GM12878 (cell line): ENCODE measurements around the gene COL11A2. TPM values are rescaled to one million over a fixed set of nuclear protein-coding genes. Genes with fewer than 3 reads are reported as not detected.

Source experiments
- CHD2 ChIP-seq: IDR thresholded peaks from 2 replicates; pipeline ENCODE4 v1.6.1; 2011; ENCODE audit warnings: low read depth, low read length, improper control_type of control experiment, borderline replicate concordance
- CREM ChIP-seq: IDR thresholded peaks from 2 replicates; pipeline ENCODE4 v1.6.1; 2014; ENCODE audit warnings: antibody characterized with exemption, low read depth
- GATAD2B ChIP-seq: fragments of 450-650 bp; conservative IDR thresholded peaks from 2 replicates; pipeline ENCODE4 v1.6.1; 2017; ENCODE audit warnings: low read depth, mild to moderate bottlenecking, moderate library complexity
- KLF5 ChIP-seq: fragments of 450-650 bp; IDR thresholded peaks from 2 replicates; pipeline ENCODE4 v1.6.1; 2014; ENCODE audit warnings: mild to moderate bottlenecking; ENCODE audit not compliant: partially characterized antibody
- PAX5 ChIP-seq: IDR thresholded peaks from 2 replicates; pipeline ENCODE4 v1.6.1; 2011; ENCODE audit warnings: low read depth, low read length, borderline replicate concordance
- PAX8 ChIP-seq: fragments of 450-650 bp; IDR thresholded peaks from 2 replicates; pipeline ENCODE4 v1.6.1; 2017; ENCODE audit warnings: mild to moderate bottlenecking, moderate library complexity
- PML ChIP-seq: IDR thresholded peaks from 2 replicates; pipeline ENCODE4 v1.6.1; 2012; ENCODE audit warnings: low read length, inconsistent platforms
- POLR2AphosphoS5 ChIP-seq: IDR thresholded peaks from 2 replicates; pipeline ENCODE4 v1.6.1; 2011; ENCODE audit warnings: mild to moderate bottlenecking, low read length, inconsistent platforms
- RUNX3 ChIP-seq: IDR thresholded peaks from 2 replicates; pipeline ENCODE4 v1.6.1; 2012; ENCODE audit warnings: low read length, inconsistent platforms
- SPI1 ChIP-seq: IDR thresholded peaks from 2 replicates; pipeline ENCODE4 v1.6.1; 2011; ENCODE audit warnings: low read depth, mild to moderate bottlenecking, low read length, moderate library complexity, borderline replicate concordance; ENCODE audit not compliant: insufficient read depth
- STAT3 ChIP-seq: IDR thresholded peaks from 2 replicates; pipeline ENCODE4 v1.6.1; 2011; ENCODE audit warnings: low read depth, low read length, improper control_type of control experiment
- TCF3 ChIP-seq: IDR thresholded peaks from 2 replicates; pipeline ENCODE4 v1.6.1; 2012; ENCODE audit warnings: low read depth, mild to moderate bottlenecking, low read length, borderline replicate concordance; ENCODE audit not compliant: insufficient read depth
- USF1 ChIP-seq: IDR thresholded peaks from 2 replicates; pipeline ENCODE4 v1.6.1; 2011; ENCODE audit warnings: borderline replicate concordance, low read depth, mild to moderate bottlenecking, moderate library complexity, mixed read lengths, low read length; ENCODE audit not compliant: insufficient read depth; ENCODE audit errors: extremely low read length
- YBX1 ChIP-seq: fragments of 450-650 bp; IDR thresholded peaks from 2 replicates; pipeline ENCODE4 v1.6.1; 2016; ENCODE audit warnings: antibody characterized with exemption
- ZBTB11 ChIP-seq: fragments of 450-650 bp; formaldehyde crosslinking; IDR thresholded peaks from 2 replicates; pipeline ENCODE4 v1.5.0; 2022; ENCODE audit warnings: mild to moderate bottlenecking, missing genetic modification characterization
- polyA plus RNA-seq, 11 experiments: library from polyadenylated mRNA; depleted of rRNA in 4 of 11; unstranded in 6 of 11; stranded (reverse) in 5 of 11; fragments of >200 nt; fragmentation: Nextera tagmentation in 4 of 11; fragmentation: Illumina TruSeq in 1 of 11; extraction: Ambion mirVana in 4 of 11; extraction: Trizol in 1 of 11; gene quantifications; 1 replicate in 1 of 11; 2 replicates in 10 of 11; pipeline versions ENCODE4 v1.2.1 to v1.2.3, GENCODE V29; 2011 to 2016; ENCODE audit warnings: inconsistent platforms in 2 of 11, missing spikeins in 2 of 11, low read depth in 1 of 11
- total RNA-seq, 4 experiments: library from RNA; depleted of rRNA in 3 of 4; stranded (reverse); fragments of >200 nt in 3 of 4; fragmentation: Illumina TruSeq in 1 of 4; extraction: Trizol in 1 of 4; gene quantifications; 2 replicates each; pipeline versions ENCODE4 v1.2.1 to v1.2.3, GENCODE V29; 2013 to 2021
- TF ChIP-seq, protein P1 (sequence below): fragments of 450-650 bp; IDR thresholded peaks from 2 replicates; pipeline ENCODE4 v1.6.1; 2016; ENCODE audit warnings: mild to moderate bottlenecking
- TF ChIP-seq, protein P2 (sequence below): fragments of 450-650 bp; conservative IDR thresholded peaks from 2 replicates; pipeline ENCODE4 v1.6.1; 2017; ENCODE audit warnings: mild to moderate bottlenecking, moderate library complexity
- TF ChIP-seq, protein P3 (sequence below): fragments of 150-350 bp; IDR thresholded peaks from 2 replicates; pipeline ENCODE4 v1.6.1; 2014; ENCODE audit warnings: mild to moderate bottlenecking, low read depth, low read length

The COL11A2 gene
- total and polyA plus RNA-seq, 10 of the 15 experiments (the other 5 are each of a cell fraction or from before 2014, with no cell fraction given): 0.03 to 0.83 (median 0.22) TPM; not detected in 1

DNA sequence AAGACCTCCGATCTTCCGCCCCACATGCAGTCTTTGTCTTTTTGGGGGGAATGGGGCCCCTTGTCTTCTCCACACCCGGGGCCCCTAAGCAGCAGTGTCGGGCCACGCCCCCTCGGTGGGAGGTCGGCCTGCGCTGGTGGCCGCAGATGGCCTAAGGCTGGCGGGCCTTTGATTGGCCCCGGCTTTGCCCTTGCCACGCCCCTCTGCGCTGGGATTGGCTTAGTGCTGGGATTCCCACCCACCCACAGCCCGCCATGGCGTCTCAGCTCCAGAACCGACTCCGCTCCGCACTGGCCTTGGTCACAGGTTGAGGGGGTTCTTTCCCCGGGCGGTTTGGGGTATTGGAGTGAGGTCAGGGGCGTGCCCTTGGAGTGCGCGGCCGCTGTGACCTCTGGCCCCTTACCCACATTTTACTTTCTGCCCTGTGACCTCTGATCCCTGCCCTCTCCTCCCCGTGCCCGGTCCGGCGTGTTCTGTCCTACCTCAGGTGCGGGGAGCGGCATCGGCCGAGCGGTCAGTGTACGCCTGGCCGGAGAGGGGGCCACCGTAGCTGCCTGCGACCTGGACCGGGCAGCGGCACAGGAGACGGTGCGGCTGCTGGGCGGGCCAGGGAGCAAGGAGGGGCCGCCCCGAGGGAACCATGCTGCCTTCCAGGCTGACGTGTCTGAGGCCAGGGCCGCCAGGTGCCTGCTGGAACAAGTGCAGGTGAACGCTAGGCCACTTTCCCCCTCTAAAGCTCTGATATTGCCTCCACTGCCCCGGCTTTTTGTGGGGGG is 12.3 kb upstream of the COL11A2 start, which contains the start of gene HSD17B8 (continued):
- TF ChIP-seq, protein P1, sequence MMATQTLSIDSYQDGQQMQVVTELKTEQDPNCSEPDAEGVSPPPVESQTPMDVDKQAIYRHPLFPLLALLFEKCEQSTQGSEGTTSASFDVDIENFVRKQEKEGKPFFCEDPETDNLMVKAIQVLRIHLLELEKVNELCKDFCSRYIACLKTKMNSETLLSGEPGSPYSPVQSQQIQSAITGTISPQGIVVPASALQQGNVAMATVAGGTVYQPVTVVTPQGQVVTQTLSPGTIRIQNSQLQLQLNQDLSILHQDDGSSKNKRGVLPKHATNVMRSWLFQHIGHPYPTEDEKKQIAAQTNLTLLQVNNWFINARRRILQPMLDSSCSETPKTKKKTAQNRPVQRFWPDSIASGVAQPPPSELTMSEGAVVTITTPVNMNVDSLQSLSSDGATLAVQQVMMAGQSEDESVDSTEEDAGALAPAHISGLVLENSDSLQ: peak; percentile 31; the same call in 1 of the 2 replicates
- TF ChIP-seq KLF5 (no peak), USF1 (no peak), YBX1 (no peak), SPI1 (no peak), PML (no peak), RUNX3 (no peak), STAT3 (no peak), TCF3 (0 out of 2 replicates have a peak, but pooled peaks have one; percentile 28), ZBTB11 (CRISPR knock-in tag) (no peak), CREM (0 out of 2 replicates have a peak, but pooled peaks have one; percentile 11), GATAD2B (no peak), CHD2 (peak; percentile 8; the same call in 1 of the 2 replicates), PAX5 (0 out of 2 replicates have a peak, but pooled peaks have one; percentile 38), POLR2AphosphoS5 (peak; percentile 59; the same call in 1 of the 2 replicates), PAX8 (no peak)
- TF ChIP-seq, protein P2, sequence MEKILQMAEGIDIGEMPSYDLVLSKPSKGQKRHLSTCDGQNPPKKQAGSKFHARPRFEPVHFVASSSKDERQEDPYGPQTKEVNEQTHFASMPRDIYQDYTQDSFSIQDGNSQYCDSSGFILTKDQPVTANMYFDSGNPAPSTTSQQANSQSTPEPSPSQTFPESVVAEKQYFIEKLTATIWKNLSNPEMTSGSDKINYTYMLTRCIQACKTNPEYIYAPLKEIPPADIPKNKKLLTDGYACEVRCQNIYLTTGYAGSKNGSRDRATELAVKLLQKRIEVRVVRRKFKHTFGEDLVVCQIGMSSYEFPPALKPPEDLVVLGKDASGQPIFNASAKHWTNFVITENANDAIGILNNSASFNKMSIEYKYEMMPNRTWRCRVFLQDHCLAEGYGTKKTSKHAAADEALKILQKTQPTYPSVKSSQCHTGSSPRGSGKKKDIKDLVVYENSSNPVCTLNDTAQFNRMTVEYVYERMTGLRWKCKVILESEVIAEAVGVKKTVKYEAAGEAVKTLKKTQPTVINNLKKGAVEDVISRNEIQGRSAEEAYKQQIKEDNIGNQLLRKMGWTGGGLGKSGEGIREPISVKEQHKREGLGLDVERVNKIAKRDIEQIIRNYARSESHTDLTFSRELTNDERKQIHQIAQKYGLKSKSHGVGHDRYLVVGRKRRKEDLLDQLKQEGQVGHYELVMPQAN: peak; percentile 49; the same call in 1 of the 2 replicates
- TF ChIP-seq, protein P3, sequence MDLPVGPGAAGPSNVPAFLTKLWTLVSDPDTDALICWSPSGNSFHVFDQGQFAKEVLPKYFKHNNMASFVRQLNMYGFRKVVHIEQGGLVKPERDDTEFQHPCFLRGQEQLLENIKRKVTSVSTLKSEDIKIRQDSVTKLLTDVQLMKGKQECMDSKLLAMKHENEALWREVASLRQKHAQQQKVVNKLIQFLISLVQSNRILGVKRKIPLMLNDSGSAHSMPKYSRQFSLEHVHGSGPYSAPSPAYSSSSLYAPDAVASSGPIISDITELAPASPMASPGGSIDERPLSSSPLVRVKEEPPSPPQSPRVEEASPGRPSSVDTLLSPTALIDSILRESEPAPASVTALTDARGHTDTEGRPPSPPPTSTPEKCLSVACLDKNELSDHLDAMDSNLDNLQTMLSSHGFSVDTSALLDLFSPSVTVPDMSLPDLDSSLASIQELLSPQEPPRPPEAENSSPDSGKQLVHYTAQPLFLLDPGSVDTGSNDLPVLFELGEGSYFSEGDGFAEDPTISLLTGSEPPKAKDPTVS: no peak
